Neuron (in vitro differentiated cells): ENCODE data around the gene RXRB.

ENCODE experiments used
- H2AFZ ChIP-seq: one replicate; pipeline ENCODE4 v1.6.1; 2013; ENCODE audit warnings: low read depth, mild to moderate bottlenecking, inconsistent platforms, low read length, moderate library complexity
- H3K27me3 ChIP-seq: one replicate; pipeline ENCODE4 v1.6.1; 2013; ENCODE audit warnings: low read length; ENCODE audit not compliant: insufficient read depth
- H3K36me3 ChIP-seq: one replicate; pipeline ENCODE4 v1.6.1; 2013; ENCODE audit warnings: low read length; ENCODE audit not compliant: insufficient read depth
- H3K4me1 ChIP-seq: one replicate; pipeline ENCODE4 v1.6.1; 2013; ENCODE audit warnings: low read length; ENCODE audit not compliant: insufficient read depth
- H3K4me3 ChIP-seq: 2 replicates; pipeline ENCODE4 v1.5.1; 2013; ENCODE audit warnings: mild to moderate bottlenecking, low read length, moderate library complexity
- H3K9me3 ChIP-seq: one replicate; pipeline ENCODE4 v1.6.1; 2013; ENCODE audit warnings: low read length

Gene RXRB

GRCh38 chr6:33206864-33207551, 6.5 kb upstream of the RXRB start:
- Histone ChIP-seq H3K9me3 (no peaks in the 10 kb centered on the region), H3K27me3 (no peaks in the 10 kb centered on the region), H2AFZ (no peak overlapping the region), H3K4me1 (peaks cover 75% of the 10 kb centered on the region), H3K36me3 (peaks cover 49% of the 10 kb centered on the region), H3K4me3 (peak overlapping the region; percentile 89)

- no peak overlapping the region for H2AFZ ChIP-seq
- H3K4me1 ChIP-seq = peaks cover 75% of the 10 kb centered on the region
- no peaks in the 10 kb centered on the region for H3K9me3 ChIP-seq
- peaks cover 46% of the 10 kb centered on the region for H3K36me3 ChIP-seq
- H3K27me3 ChIP-seq = no peaks in the 10 kb centered on the region
- peak overlapping the region; percentile 89 for H3K4me3 ChIP-seq
Measured at GRCh38 chr6:33206027-33206863, 5.8 kb upstream of the RXRB start.

- peak overlapping the region; percentile 75 for H3K4me3 ChIP-seq
Measured at GRCh38 chr6:33205191-33206026, 4.9 kb upstream of the RXRB start.

GRCh38 chr6:33204415-33205190, 4.1 kb upstream of the RXRB start, which contains the start of gene HSD17B8:
Gene HSD17B8, plus strand, starts transcription at chr6:33204655. Its CDS starts 14 bp downstream, at chr6:33204669.
- H3K4me1 ChIP-seq = peaks cover 62% of the 10 kb centered on the region
- H3K27me3 ChIP-seq = no peaks in the 10 kb centered on the region
- H3K9me3 ChIP-seq = no peaks in the 10 kb centered on the region
- H2AFZ ChIP-seq = no peak within 1 kb of the TSS
- peaks cover 30% of the 10 kb centered on the region for H3K36me3 ChIP-seq
- H3K4me3 ChIP-seq = peak within 1 kb of the TSS; percentile 75

More at GRCh38 chr6:33205191-33206026, 4.9 kb upstream of the RXRB start:
- Histone ChIP-seq H3K27me3 (no peaks in the 10 kb centered on the region), H3K4me1 (peaks cover 68% of the 10 kb centered on the region), H3K36me3 (peaks cover 38% of the 10 kb centered on the region), H2AFZ (no peak overlapping the region), H3K9me3 (no peaks in the 10 kb centered on the region)

- Histone ChIP-seq H3K36me3 (peaks cover 25% of the 10 kb centered on the region), H3K4me3 (peak overlapping the region; percentile 5), H3K4me1 (peaks cover 62% of the 10 kb centered on the region), H3K9me3 (no peaks in the 10 kb centered on the region), H3K27me3 (no peaks in the 10 kb centered on the region), H2AFZ (no peak overlapping the region)
Measured at GRCh38 chr6:33204165-33204414, 3.6 kb upstream of the RXRB start.

GRCh38 chr6:33203443-33204164, 3.1 kb upstream of the RXRB start:
- H3K4me1 ChIP-seq = peaks cover 61% of the 10 kb centered on the region
- H3K9me3 ChIP-seq = no peaks in the 10 kb centered on the region
- no peak overlapping the region for H2AFZ ChIP-seq
- peak overlapping the region; percentile 5 for H3K4me3 ChIP-seq
- H3K36me3 ChIP-seq = peaks cover 22% of the 10 kb centered on the region
- no peaks in the 10 kb centered on the region for H3K27me3 ChIP-seq

GRCh38 chr6:33202799-33203198, 2.3 kb upstream of the RXRB start:
- Histone ChIP-seq H3K4me1 (peaks cover 64% of the 10 kb centered on the region), H3K9me3 (no peaks in the 10 kb centered on the region), H3K36me3 (peaks cover 27% of the 10 kb centered on the region), H3K4me3 (no peak overlapping the region), H2AFZ (no peak overlapping the region), H3K27me3 (no peaks in the 10 kb centered on the region)

- Histone ChIP-seq H3K4me3 (peak overlapping the region; percentile 88), H3K27me3 (no peaks in the 10 kb centered on the region), H3K4me1 (peaks cover 66% of the 10 kb centered on the region), H3K36me3 (peaks cover 32% of the 10 kb centered on the region), H2AFZ (no peak overlapping the region), H3K9me3 (no peaks in the 10 kb centered on the region)
Measured at GRCh38 chr6:33201935-33202334, 1.5 kb upstream of the RXRB start.

- H2AFZ ChIP-seq = no peak overlapping the region
- no peaks in the 10 kb centered on the region for H3K9me3 ChIP-seq
- H3K4me3 ChIP-seq = peak overlapping the region; percentile 88
- peaks cover 35% of the 10 kb centered on the region for H3K36me3 ChIP-seq
- H3K4me1 ChIP-seq = peaks cover 61% of the 10 kb centered on the region
- no peaks in the 10 kb centered on the region for H3K27me3 ChIP-seq
Measured at GRCh38 chr6:33201147-33201545, 681 bp upstream of the RXRB start.

- H3K4me3 ChIP-seq = peak overlapping the region; percentile 88
- H3K27me3 ChIP-seq = no peaks in the 10 kb centered on the region
- H3K4me1 ChIP-seq = peaks cover 47% of the 10 kb centered on the region
- peak overlapping the region; percentile 57 for H2AFZ ChIP-seq
- H3K36me3 ChIP-seq = peaks cover 49% of the 10 kb centered on the region
- no peaks in the 10 kb centered on the region for H3K9me3 ChIP-seq
Measured at GRCh38 chr6:33199687-33200218, 712 bp downstream of the RXRB start.

GRCh38 chr6:33198853-33199436, 1.5 kb downstream of the RXRB start:
- peaks cover 41% of the 10 kb centered on the region for H3K4me1 ChIP-seq
- no peak overlapping the region for H2AFZ ChIP-seq
- peaks cover 56% of the 10 kb centered on the region for H3K36me3 ChIP-seq
- no peaks in the 10 kb centered on the region for H3K9me3 ChIP-seq
- H3K27me3 ChIP-seq = no peaks in the 10 kb centered on the region
- H3K4me3 ChIP-seq = peak overlapping the region; percentile 88
